GM21367 (cell line): ENCODE data around the gene GPR26.

Experiments used
- ATAC-seq: cut with Tn5 transposase; IDR thresholded peaks from one replicate; pipeline ENCODE4 v1.9.1; 2021; ENCODE audit not compliant: unreplicated experiment

The GPR26 gene

GRCh38 chr10:123645016-123645415, 21.1 kb upstream of the GPR26 start:
- no peak for ATAC-seq

GRCh38 chr10:123645615-123646014, 20.5 kb upstream of the GPR26 start:
- no peak for ATAC-seq

DNA sequence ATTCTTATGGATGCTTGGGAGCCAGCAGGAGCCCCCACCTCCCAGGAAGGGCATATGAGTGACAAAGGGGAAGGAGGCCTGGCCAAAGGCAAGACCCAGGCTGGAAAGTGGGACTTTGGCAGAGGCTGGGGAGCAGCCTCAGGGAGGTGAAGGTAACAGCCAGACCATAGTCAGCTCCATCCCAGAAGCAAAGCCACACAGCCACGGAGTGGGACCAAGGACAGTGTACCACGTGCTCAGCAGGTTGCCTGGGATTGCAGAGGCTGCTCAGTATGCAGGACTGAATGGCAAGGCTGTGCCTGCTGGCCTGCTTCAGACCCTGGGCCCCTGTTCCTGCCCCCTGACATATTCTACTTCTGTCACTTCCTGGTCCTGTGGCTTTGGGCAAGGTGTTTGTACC, 17.6 kb upstream of the GPR26 start:
- no peak for ATAC-seq

- ATAC-seq = no peak
Observed at GRCh38 chr10:123649676-123650075, 16.5 kb upstream of the GPR26 start.

GRCh38 chr10:123651421-123652047, 14.6 kb upstream of the GPR26 start:
- no peak for ATAC-seq

- no peak for ATAC-seq
Observed at GRCh38 chr10:123655751-123656150, 10.4 kb upstream of the GPR26 start.

GRCh38 chr10:123663522-123663921, 2.6 kb upstream of the GPR26 start:
- ATAC-seq = no peak

DNA sequence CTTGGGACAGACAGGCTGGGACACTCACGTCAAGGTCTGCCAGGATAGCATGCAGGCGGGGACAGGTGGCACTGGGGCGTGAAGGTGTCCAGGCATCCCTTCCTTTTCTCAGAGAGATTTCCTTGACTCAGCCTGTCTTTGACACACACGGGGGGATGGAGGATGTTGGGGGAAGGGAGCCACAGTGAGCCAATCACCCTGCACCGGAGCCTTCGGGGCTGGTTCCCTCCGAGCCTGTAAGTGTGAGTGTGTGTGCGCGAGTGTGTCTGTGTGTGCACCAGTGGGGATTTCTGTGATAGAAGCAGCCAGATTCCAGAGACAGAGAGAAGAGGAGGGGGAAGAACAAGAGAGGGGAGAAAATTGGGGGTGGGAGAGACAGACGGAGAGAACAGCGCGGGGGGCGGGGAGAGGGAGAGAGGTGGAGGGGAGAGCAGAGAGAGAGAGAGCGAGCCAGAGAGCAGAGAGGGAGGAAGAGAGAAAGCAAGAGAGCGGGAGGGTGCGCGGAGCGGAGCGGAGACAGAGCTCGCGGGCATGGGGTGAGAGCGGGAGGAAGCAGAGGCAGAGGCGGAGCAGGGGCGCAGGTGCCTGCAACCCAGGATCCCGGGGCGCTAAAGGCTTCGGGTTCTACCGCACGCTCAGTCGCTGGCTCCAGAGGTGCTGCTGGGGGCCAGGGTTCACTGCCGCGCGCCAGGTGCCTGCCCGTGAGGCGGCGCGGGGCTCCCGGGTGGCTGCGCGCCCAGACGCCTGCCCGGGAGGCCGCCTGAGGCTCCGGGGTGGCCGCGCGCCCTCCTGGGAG, 466 bp upstream of the GPR26 start:
- ATAC-seq = no peak

- ATAC-seq = no peak
Observed at GRCh38 chr10:123669886-123670285, 3.7 kb downstream of the GPR26 start.

DNA sequence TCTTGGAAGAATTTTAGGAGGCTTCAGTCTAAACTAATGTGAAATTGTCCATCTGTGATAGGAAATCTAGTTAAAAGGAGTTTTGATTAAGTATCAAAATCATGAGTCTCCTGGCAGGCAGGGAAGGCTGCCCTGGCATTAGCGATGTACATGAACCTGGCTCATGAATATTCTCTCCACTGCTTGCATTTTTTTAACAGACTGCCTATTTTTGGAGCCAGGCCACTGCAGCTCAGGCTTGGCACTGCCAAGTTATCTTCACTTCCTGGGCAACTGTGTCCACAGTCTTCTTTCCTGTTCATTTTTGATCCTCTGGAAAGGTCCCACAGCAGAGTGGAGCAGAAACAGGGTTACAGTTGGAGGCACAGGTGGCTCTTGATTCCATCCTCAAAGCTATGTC, 7.0 kb downstream of the GPR26 start:
- no peak for ATAC-seq

DNA sequence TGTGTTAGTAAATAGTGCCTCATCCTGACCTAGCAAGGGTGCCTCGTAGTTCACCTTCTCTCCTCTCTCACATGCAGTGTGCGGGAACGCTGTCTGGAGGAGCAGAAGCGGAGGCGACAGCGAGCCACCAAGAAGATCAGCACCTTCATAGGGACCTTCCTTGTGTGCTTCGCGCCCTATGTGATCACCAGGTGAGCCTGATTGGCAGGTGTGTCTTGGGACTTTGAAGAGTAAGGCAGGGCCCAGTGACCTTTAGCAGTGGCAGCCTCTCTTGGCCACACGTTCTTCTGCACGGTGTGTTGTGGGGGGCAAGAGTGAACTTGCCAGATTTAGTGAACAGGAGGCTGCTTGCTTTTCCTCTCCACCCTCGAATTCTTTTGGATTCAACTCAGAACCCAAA, 8.6 kb downstream of the GPR26 start:
- ATAC-seq = no peak

GRCh38 chr10:123675811-123676210, 9.7 kb downstream of the GPR26 start:
- ATAC-seq = no peak

DNA sequence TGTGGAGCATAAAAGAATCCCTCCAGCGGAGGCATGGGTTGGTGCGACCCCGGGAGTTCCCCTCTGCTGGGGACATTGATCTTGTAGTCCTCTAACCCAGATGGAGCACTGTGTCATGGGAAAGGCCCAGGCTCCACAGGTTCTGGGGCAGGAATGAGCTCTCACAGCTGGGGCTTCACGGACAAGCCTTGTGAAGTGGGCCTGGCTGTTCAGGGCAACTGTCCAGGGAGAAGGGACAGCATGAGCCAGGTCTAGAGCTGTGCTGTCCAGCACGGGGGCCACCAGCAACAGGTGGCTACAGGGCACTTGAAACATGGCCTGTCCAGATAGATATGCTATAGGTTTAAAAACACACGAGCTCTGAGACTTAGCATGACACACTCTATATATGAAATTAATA, 11.4 kb downstream of the GPR26 start:
- ATAC-seq = no peak

GRCh38 chr10:123678376-123678775, 12.2 kb downstream of the GPR26 start:
- no peak for ATAC-seq

DNA sequence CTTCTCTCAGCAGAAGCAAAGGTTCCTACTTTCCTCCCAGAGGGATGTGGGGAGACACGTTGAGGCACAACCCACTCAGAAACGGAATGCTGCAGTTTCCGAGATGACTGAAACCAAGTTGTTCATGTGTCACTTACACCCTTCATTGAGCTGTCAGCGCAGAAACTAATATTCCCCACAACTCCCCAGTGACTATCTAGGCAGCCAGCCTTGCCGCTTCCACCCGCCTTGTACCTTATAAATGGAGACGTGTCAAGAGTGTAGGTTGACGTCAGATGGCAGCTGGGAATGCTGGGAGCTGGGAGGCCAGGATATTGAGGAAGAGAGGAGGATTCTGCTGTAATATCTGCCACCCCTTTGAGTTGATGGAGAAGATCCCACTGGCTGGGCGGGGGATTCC, 15.1 kb downstream of the GPR26 start:
- no peak for ATAC-seq

GRCh38 chr10:123682477-123682876, 16.3 kb downstream of the GPR26 start:
- ATAC-seq = no peak

DNA sequence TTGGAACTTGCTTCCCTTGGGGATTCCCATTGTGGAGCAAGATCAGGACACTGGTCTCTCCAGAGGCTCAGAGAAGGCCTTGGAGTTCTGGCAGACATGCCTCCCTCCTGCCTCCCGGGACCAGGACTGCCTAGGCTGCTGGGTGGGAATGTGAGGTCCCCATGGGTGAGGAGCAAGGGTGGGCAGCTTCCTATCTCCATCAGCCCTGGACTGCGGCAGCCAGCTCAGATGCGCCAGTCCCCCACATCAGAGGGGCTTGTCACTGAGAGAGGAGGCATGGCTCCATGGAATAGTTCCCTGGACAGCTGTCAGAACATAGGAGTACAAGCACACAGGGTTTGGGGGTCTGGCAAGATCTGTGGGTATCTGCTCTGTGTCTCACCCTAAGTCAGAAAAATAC, 17.3 kb downstream of the GPR26 start:
- ATAC-seq = no peak

- no peak for ATAC-seq
Observed at GRCh38 chr10:123683865-123684264, 17.7 kb downstream of the GPR26 start.

- no peak for ATAC-seq
Observed at GRCh38 chr10:123685260-123685659, 19.1 kb downstream of the GPR26 start.

DNA sequence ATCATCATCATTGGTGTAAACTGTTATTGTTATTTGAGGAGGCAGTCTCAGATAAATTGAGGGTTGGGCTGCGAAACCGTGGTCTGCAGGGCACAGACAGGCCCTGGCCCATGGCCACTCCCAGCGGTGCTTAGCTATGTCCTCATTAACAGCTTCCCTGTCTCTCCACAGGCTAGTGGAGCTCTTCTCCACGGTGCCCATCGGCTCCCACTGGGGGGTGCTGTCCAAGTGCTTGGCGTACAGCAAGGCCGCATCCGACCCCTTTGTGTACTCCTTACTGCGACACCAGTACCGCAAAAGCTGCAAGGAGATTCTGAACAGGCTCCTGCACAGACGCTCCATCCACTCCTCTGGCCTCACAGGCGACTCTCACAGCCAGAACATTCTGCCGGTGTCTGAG, 21.6 kb downstream of the GPR26 start:
- no peak for ATAC-seq

DNA sequence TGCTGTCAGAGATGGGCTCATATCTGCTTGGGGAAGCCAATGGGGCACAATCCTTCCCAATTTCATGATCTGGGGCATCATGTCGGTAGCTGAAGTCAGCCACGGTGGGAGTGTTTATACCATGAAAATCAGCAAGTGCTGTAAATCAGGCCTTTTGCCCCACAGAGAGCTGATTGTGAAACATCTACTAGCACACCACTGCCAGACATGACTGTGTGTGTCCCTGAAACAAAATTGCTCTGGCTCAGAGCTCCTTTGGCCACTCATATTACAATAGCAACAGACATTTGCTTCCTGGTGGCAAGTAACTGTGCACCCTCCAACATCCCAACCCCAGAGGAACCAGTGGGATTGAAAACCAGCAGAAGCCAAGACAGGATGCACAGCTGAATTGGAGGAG, 23.7 kb downstream of the GPR26 start:
- no peak for ATAC-seq

- no peak for ATAC-seq
Observed at GRCh38 chr10:123703195-123703790, 37.1 kb downstream of the GPR26 start.
